GM12891 (cell line): Measurements from ENCODE around the gene EGF.

Experiments used
- PAX5 ChIP-seq: IDR thresholded peaks from 2 replicates; pipeline ENCODE4 v1.6.1; 2011; ENCODE audit warnings: low read length, moderate library complexity, mild to moderate bottlenecking; ENCODE audit not compliant: insufficient read depth, severe bottlenecking
- POLR2A ChIP-seq: IDR thresholded peaks from 2 replicates; pipeline ENCODE4 v1.6.1; 2011; ENCODE audit warnings: low read depth, low read length, control low read depth
- POLR2AphosphoS5 ChIP-seq: IDR thresholded peaks from 2 replicates; pipeline ENCODE4 v1.6.1; 2011; ENCODE audit warnings: low read depth, low read length, control low read depth
- SPI1 ChIP-seq: IDR thresholded peaks from 2 replicates; pipeline ENCODE4 v1.6.1; 2011; ENCODE audit warnings: low read depth, low read length, control low read depth
- TAF1 ChIP-seq: IDR thresholded peaks from 2 replicates; pipeline ENCODE4 v1.6.1; 2011; ENCODE audit warnings: low read depth, low read length, control low read depth

DNA sequence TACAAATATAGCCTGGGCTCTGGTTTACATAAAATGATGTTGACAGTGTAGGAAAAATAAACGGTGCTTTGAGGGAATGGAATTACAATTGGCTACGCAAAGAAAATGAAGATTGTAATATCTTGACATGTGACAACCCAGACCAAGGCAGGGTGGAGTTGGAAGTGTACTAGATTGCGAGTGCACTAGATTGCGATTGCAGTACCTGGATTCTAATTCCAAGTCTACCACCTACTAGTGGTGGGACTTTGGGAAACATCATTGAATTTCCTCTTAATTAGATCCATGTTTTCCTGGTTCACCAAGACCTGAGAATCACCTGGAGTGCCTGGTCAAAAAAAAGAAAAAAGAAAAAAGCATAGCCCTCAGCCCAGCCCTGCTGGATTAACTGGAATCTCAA lies 18.6 kb downstream of the EGF start:
- no peak for TF ChIP-seq POLR2AphosphoS5
- no peak for TF ChIP-seq POLR2A
- no peak for TF ChIP-seq SPI1
- no peak for TF ChIP-seq PAX5
- TF ChIP-seq TAF1: no peak
